ENCODE results near the gene PRKCH.

PRKCH gene

DNA sequence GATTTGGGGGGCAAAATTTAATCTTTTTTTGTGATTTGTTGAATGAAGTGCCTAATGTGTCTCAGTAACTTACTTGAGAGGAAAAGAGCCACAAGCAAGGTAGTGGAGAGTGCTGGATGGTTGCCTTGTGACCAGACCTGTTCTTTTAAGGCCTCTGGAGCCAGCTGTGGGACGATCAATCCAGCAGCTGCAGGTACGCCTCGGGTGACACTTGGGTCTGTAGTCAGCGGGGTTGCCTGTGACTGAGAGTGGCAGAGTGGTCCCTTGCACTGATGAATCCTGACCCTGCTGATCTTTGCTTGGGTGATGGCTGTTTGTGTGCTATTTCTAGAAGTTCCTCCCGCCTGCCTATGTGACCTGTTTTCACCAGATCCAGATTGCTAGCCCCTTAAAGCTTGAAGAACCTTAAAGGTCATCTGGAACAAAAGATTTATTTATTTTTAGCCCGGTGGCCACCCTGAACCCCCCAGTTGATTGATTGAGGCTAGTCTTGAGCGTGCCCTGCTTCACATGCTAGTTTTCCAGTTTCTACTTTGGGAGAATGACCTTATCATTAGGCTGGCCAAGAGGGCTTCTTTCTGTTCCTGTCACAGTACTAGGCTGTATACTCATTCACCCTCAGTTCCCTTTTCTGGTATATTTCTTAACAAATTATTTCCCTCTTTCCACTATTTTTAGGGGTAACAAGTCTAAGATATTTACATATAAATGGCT is 23.2 kb downstream of the PRKCH start:
- TF ChIP-seq GABPA (IDR thresholded peaks at IDR 0.05; ENCODE audit: low read depth), result no peak
- TF ChIP-seq, protein P1, sequence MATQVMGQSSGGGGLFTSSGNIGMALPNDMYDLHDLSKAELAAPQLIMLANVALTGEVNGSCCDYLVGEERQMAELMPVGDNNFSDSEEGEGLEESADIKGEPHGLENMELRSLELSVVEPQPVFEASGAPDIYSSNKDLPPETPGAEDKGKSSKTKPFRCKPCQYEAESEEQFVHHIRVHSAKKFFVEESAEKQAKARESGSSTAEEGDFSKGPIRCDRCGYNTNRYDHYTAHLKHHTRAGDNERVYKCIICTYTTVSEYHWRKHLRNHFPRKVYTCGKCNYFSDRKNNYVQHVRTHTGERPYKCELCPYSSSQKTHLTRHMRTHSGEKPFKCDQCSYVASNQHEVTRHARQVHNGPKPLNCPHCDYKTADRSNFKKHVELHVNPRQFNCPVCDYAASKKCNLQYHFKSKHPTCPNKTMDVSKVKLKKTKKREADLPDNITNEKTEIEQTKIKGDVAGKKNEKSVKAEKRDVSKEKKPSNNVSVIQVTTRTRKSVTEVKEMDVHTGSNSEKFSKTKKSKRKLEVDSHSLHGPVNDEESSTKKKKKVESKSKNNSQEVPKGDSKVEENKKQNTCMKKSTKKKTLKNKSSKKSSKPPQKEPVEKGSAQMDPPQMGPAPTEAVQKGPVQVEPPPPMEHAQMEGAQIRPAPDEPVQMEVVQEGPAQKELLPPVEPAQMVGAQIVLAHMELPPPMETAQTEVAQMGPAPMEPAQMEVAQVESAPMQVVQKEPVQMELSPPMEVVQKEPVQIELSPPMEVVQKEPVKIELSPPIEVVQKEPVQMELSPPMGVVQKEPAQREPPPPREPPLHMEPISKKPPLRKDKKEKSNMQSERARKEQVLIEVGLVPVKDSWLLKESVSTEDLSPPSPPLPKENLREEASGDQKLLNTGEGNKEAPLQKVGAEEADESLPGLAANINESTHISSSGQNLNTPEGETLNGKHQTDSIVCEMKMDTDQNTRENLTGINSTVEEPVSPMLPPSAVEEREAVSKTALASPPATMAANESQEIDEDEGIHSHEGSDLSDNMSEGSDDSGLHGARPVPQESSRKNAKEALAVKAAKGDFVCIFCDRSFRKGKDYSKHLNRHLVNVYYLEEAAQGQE (IDR thresholded peaks at IDR 0.05; ENCODE audit: insufficient replicate concordance, low read depth), result no peak
- TF ChIP-seq SPI1 (IDR thresholded peaks at IDR 0.05; ENCODE audit: borderline replicate concordance, low read depth), result no peak
- Histone ChIP-seq H3K27ac (replicated peaks) (no peak overlapping the region), H3K27me3 (ENCODE audit: insufficient read depth, poor library complexity, severe bottlenecking) (no peaks in the 10 kb centered on the region), H3K4me3 (replicated peaks; ENCODE audit: insufficient read depth, low read length) (no peak overlapping the region)
- no peak for DNase-seq (ENCODE audit: low read depth in 1 of 2, low spot score in 1 of 2)

DNA sequence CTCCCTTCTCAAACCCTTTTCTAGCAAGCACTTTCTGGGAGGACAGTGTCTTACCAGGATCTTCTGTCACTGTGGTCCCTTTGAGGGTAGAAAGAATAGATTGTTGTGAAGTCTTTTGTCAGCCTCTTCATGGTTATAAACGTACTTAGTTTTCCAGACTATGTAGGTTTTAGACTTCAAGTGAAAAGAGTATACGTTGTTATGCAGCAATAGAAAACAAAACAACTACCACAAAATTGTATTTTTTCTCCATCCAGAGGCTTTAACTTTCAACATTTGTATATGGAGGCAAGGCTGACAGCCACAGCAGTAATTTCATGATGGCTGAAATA is 23.7 kb downstream of the PRKCH start:
- Histone ChIP-seq H3K27ac (replicated peaks) (no peak overlapping the region), H3K27me3 (ENCODE audit: insufficient read depth, poor library complexity, severe bottlenecking) (no peaks in the 10 kb centered on the region), H3K4me3 (replicated peaks; ENCODE audit: insufficient read depth, low read length) (no peak overlapping the region)
- DNase-seq (ENCODE audit: low read depth in 1 of 2, low spot score in 1 of 2), result no peak
- TF ChIP-seq, protein P1 (IDR thresholded peaks at IDR 0.05; ENCODE audit: insufficient replicate concordance, low read depth), result no peak
- TF ChIP-seq, protein P2, sequence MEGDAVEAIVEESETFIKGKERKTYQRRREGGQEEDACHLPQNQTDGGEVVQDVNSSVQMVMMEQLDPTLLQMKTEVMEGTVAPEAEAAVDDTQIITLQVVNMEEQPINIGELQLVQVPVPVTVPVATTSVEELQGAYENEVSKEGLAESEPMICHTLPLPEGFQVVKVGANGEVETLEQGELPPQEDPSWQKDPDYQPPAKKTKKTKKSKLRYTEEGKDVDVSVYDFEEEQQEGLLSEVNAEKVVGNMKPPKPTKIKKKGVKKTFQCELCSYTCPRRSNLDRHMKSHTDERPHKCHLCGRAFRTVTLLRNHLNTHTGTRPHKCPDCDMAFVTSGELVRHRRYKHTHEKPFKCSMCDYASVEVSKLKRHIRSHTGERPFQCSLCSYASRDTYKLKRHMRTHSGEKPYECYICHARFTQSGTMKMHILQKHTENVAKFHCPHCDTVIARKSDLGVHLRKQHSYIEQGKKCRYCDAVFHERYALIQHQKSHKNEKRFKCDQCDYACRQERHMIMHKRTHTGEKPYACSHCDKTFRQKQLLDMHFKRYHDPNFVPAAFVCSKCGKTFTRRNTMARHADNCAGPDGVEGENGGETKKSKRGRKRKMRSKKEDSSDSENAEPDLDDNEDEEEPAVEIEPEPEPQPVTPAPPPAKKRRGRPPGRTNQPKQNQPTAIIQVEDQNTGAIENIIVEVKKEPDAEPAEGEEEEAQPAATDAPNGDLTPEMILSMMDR (IDR thresholded peaks at IDR 0.05; ENCODE audit: insufficient read depth, low read length), result no peak
- no peak for TF ChIP-seq SPI1 (IDR thresholded peaks at IDR 0.05; ENCODE audit: borderline replicate concordance, low read depth)
- no peak for TF ChIP-seq GABPA (IDR thresholded peaks at IDR 0.05; ENCODE audit: low read depth)
- no peak for TF ChIP-seq POLR2AphosphoS5 (IDR thresholded peaks at IDR 0.05; ENCODE audit: low read depth)

DNA sequence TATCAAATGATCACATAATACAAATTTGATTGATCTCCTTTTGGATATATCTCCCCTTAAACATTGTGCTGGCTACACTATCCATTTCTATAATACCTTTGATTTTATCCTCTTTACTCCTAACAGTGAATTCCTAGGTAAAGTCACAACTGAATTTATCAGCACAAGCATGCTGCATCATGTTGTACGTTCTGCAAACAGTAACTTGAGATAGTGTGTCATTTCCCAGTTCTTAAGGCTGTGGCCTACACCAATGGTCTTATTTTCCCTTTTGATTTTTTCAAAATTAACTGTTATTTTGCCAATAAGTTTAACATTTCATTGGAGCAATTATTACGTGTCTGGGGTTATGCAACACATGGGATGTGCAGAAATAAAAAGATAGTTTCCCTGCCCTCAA is 24.8 kb downstream of the PRKCH start:
- DNase-seq (ENCODE audit: low read depth in 1 of 2, low spot score in 1 of 2), result no peak
- TF ChIP-seq, protein P2 (IDR thresholded peaks at IDR 0.05; ENCODE audit: insufficient read depth, low read length), result no peak
- TF ChIP-seq, protein P1 (IDR thresholded peaks at IDR 0.05; ENCODE audit: insufficient replicate concordance, low read depth), result no peak
- no peak for TF ChIP-seq POLR2AphosphoS5 (IDR thresholded peaks at IDR 0.05; ENCODE audit: low read depth)
- no peak for TF ChIP-seq GABPA (IDR thresholded peaks at IDR 0.05; ENCODE audit: low read depth)
- TF ChIP-seq SPI1 (IDR thresholded peaks at IDR 0.05; ENCODE audit: borderline replicate concordance, low read depth), result no peak
- Histone ChIP-seq H3K4me3 (replicated peaks; ENCODE audit: insufficient read depth, low read length) (no peak overlapping the region), H3K27me3 (ENCODE audit: insufficient read depth, poor library complexity, severe bottlenecking) (no peaks in the 10 kb centered on the region), H3K27ac (replicated peaks) (no peak overlapping the region)
